ENCODE data around the gene PTP4A2.
"Not testable (repeated sequence)": the region's sequence is repeated elsewhere in the genome, so short reads cannot be mapped to it uniquely, and the experiment has no call there.

The PTP4A2 gene

GRCh38 chr1:31900790-31901189 lies 37.4 kb downstream of the PTP4A2 start:
- Histone ChIP-seq H3K4me2 (ENCODE audit: insufficient read depth, low read length) (no peak overlapping the region), H3K27me3 (ENCODE audit: insufficient read depth, low read length, poor library complexity) (no peaks in the 10 kb centered on the region), H3K36me3 (ENCODE audit: insufficient read depth, low read length) (peaks cover 9% of the 10 kb centered on the region; the same call in 1 of the 2 replicates), H3K4me3 (ENCODE audit: low read depth in 1 of 2, low read length in 2 of 2) (no peak overlapping the region), H3K79me2 (ENCODE audit: insufficient read depth, low read length) (no peaks in the 10 kb centered on the region), H3K9ac (ENCODE audit: low read depth, low read length) (no peak overlapping the region), H4K20me1 (ENCODE audit: insufficient read depth, low read length) (peaks cover 10% of the 10 kb centered on the region), H3K4me1 (ENCODE audit: insufficient read depth, low read length) (no peaks in the 10 kb centered on the region), H2AFZ (ENCODE audit: low read depth, low read length) (no peak overlapping the region), H3K9me3 (ENCODE audit: insufficient read depth, low read length, severe bottlenecking) (no peaks in the 10 kb centered on the region), H3K27ac (ENCODE audit: low read length) (no peak overlapping the region)
- ATAC-seq (ENCODE audit: insufficient read depth, low read depth) (no peak), DNase-seq (no peak)
- TF ChIP-seq, protein P1, sequence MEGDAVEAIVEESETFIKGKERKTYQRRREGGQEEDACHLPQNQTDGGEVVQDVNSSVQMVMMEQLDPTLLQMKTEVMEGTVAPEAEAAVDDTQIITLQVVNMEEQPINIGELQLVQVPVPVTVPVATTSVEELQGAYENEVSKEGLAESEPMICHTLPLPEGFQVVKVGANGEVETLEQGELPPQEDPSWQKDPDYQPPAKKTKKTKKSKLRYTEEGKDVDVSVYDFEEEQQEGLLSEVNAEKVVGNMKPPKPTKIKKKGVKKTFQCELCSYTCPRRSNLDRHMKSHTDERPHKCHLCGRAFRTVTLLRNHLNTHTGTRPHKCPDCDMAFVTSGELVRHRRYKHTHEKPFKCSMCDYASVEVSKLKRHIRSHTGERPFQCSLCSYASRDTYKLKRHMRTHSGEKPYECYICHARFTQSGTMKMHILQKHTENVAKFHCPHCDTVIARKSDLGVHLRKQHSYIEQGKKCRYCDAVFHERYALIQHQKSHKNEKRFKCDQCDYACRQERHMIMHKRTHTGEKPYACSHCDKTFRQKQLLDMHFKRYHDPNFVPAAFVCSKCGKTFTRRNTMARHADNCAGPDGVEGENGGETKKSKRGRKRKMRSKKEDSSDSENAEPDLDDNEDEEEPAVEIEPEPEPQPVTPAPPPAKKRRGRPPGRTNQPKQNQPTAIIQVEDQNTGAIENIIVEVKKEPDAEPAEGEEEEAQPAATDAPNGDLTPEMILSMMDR (IDR thresholded peaks at IDR 0.05; ENCODE audit: borderline replicate concordance, extremely low read depth, low read length, poor library complexity, severe bottlenecking): no peak
- TF ChIP-seq EZH2 (IDR thresholded peaks at IDR 0.05; ENCODE audit: borderline replicate concordance, low read depth, low read length, severe bottlenecking): no peak

GRCh38 chr1:31897526-31898100 lies 40.6 kb downstream of the PTP4A2 start:
- no peak overlapping the region for H2AFZ ChIP-seq (ENCODE audit: low read depth, low read length)
- DNase-seq (no peak), ATAC-seq (ENCODE audit: insufficient read depth, low read depth) (no peak)
- H3K9ac ChIP-seq (ENCODE audit: low read depth, low read length): no peak overlapping the region
- H4K20me1 ChIP-seq (ENCODE audit: insufficient read depth, low read length): peaks cover 5% of the 10 kb centered on the region; the same call in 1 of the 2 replicates
- no peaks in the 10 kb centered on the region for H3K4me1 ChIP-seq (ENCODE audit: insufficient read depth, low read length)
- no peak overlapping the region for H3K27ac ChIP-seq (ENCODE audit: low read length)
- TF ChIP-seq, protein P1 (IDR thresholded peaks at IDR 0.05; ENCODE audit: borderline replicate concordance, extremely low read depth, low read length, poor library complexity, severe bottlenecking): no peak
- TF ChIP-seq EZH2 (IDR thresholded peaks at IDR 0.05; ENCODE audit: borderline replicate concordance, low read depth, low read length, severe bottlenecking): no peak
- H3K4me2 ChIP-seq (ENCODE audit: insufficient read depth, low read length): no peak overlapping the region
- no peaks in the 10 kb centered on the region for H3K9me3 ChIP-seq (ENCODE audit: insufficient read depth, low read length, severe bottlenecking)
- H3K4me3 ChIP-seq (ENCODE audit: low read depth in 1 of 2, low read length in 2 of 2): no peak overlapping the region
- no peaks in the 10 kb centered on the region for H3K79me2 ChIP-seq (ENCODE audit: insufficient read depth, low read length)
- no peaks in the 10 kb centered on the region for H3K36me3 ChIP-seq (ENCODE audit: insufficient read depth, low read length)
- no peaks in the 10 kb centered on the region for H3K27me3 ChIP-seq (ENCODE audit: insufficient read depth, low read length, poor library complexity)

- not testable (repeated sequence) for ATAC-seq (ENCODE audit: insufficient read depth, low read depth); H4K20me1 ChIP-seq (ENCODE audit: insufficient read depth, low read length); H3K27me3 ChIP-seq (ENCODE audit: insufficient read depth, low read length, poor library complexity); H3K36me3 ChIP-seq (ENCODE audit: insufficient read depth, low read length); H2AFZ ChIP-seq (ENCODE audit: low read depth, low read length); H3K9me3 ChIP-seq (ENCODE audit: insufficient read depth, low read length, severe bottlenecking); H3K9ac ChIP-seq (ENCODE audit: low read depth, low read length); DNase-seq; H3K4me3 ChIP-seq (ENCODE audit: low read depth in 1 of 2, low read length in 2 of 2); H3K4me1 ChIP-seq (ENCODE audit: insufficient read depth, low read length); H3K4me2 ChIP-seq (ENCODE audit: insufficient read depth, low read length); H3K27ac ChIP-seq (ENCODE audit: low read length); H3K79me2 ChIP-seq (ENCODE audit: insufficient read depth, low read length)
Observed at GRCh38 chr1:31895474-31896198, 42.5 kb downstream of the PTP4A2 start.

GRCh38 chr1:31891280-31891679 lies 46.9 kb downstream of the PTP4A2 start:
- no peak for ATAC-seq (ENCODE audit: insufficient read depth, low read depth)
- TF ChIP-seq, protein P1 (IDR thresholded peaks at IDR 0.05; ENCODE audit: borderline replicate concordance, extremely low read depth, low read length, poor library complexity, severe bottlenecking): no peak
- TF ChIP-seq EZH2 (IDR thresholded peaks at IDR 0.05; ENCODE audit: borderline replicate concordance, low read depth, low read length, severe bottlenecking): no peak

More at GRCh38 chr1:31891280-31891679, 46.9 kb downstream of the PTP4A2 start:
- H4K20me1 ChIP-seq (ENCODE audit: insufficient read depth, low read length): no peaks in the 10 kb centered on the region
- H3K36me3 ChIP-seq (ENCODE audit: insufficient read depth, low read length): no peaks in the 10 kb centered on the region
- H3K27ac ChIP-seq (ENCODE audit: low read length): peak overlapping the region; percentile 48; the same call in 1 of the 2 replicates
- H3K9me3 ChIP-seq (ENCODE audit: insufficient read depth, low read length, severe bottlenecking): no peaks in the 10 kb centered on the region
- no peak overlapping the region for H3K4me2 ChIP-seq (ENCODE audit: insufficient read depth, low read length)
- H2AFZ ChIP-seq (ENCODE audit: low read depth, low read length): no peak overlapping the region
- H3K79me2 ChIP-seq (ENCODE audit: insufficient read depth, low read length): no peaks in the 10 kb centered on the region
- no peaks in the 10 kb centered on the region for H3K27me3 ChIP-seq (ENCODE audit: insufficient read depth, low read length, poor library complexity)
- no peak overlapping the region for H3K4me3 ChIP-seq (ENCODE audit: low read depth in 1 of 2, low read length in 2 of 2)
- DNase-seq: no peak
- peaks cover 22% of the 10 kb centered on the region for H3K4me1 ChIP-seq (ENCODE audit: insufficient read depth, low read length)
- H3K9ac ChIP-seq (ENCODE audit: low read depth, low read length): no peak overlapping the region

Data from DND-41 (cell line).